Stomach (tissue), 4 donors: ENCODE data around the gene FBXL19.

Source experiments
- POLR2A ChIP-seq, 4 donors: fragments of 450-650 bp; IDR thresholded peaks; one replicate each; pipeline ENCODE4 v1.6.1; 2016; ENCODE audit warnings: antibody characterized with exemption in 4 of 4, control low read depth in 2 of 4, mild to moderate bottlenecking in 1 of 4, moderate library complexity in 1 of 4
- TF ChIP-seq, protein P1 (sequence below), 7 experiments: fragments of 450-650 bp in 4 of 7; fragments of 200-600 bp in 3 of 7; sonication (generic) in 3 of 7; IDR thresholded peaks; one replicate each; pipeline ENCODE4 v1.5.1; 2016 to 2019; ENCODE audit warnings: antibody characterized with exemption in 7 of 7, control low read depth in 2 of 7, mild to moderate bottlenecking in 1 of 7

DNA sequence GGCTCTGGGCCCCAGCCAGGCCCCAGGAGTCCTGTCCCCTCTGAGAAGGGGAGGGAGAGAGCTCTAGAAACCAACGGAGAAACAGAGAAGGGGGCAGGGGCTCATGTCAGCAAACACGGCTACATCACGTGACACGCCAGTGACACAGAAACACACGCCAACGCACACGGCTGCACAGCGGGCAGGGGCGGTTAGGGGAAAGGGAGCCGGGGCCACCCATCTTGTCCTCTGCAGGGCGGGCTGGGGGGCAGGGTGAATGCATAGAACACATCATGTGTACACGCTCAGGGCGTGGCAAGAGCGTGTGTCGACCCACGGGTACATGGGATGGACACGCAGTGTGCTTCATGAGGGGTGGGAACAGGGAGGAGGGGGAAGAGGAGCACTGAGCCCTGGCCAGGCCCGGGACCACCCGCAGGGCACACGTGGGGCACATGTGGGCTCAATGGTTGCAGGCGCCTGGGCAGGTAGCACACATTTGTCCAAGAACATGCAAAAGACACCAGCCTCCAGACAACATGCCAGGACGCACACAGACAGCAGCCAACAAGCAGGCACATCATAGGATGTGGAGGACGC is 66.2 kb downstream of the FBXL19 start:
- TF ChIP-seq, protein P1, sequence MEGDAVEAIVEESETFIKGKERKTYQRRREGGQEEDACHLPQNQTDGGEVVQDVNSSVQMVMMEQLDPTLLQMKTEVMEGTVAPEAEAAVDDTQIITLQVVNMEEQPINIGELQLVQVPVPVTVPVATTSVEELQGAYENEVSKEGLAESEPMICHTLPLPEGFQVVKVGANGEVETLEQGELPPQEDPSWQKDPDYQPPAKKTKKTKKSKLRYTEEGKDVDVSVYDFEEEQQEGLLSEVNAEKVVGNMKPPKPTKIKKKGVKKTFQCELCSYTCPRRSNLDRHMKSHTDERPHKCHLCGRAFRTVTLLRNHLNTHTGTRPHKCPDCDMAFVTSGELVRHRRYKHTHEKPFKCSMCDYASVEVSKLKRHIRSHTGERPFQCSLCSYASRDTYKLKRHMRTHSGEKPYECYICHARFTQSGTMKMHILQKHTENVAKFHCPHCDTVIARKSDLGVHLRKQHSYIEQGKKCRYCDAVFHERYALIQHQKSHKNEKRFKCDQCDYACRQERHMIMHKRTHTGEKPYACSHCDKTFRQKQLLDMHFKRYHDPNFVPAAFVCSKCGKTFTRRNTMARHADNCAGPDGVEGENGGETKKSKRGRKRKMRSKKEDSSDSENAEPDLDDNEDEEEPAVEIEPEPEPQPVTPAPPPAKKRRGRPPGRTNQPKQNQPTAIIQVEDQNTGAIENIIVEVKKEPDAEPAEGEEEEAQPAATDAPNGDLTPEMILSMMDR (IDR thresholded peaks at IDR 0.05), result no peak
- TF ChIP-seq POLR2A (IDR thresholded peaks at IDR 0.05), result no peak
